HepG2 (cell line): Measurements from ENCODE around the gene SPATA25. TPM values are rescaled to one million over a fixed set of nuclear protein-coding genes. Genes with fewer than 3 reads are reported as not detected.

Source experiments
- AKAP8 ChIP-seq: sonication (generic); formaldehyde crosslinking; IDR thresholded peaks from 2 replicates; pipeline ENCODE4 v1.5.1; 2020; ENCODE audit warnings: mild to moderate bottlenecking, missing genetic modification reagents
- CENPX ChIP-seq: sonication (generic); formaldehyde crosslinking; IDR thresholded peaks from 2 replicates; pipeline ENCODE4 v1.9.0; 2021; ENCODE audit warnings: mild to moderate bottlenecking, missing genetic modification reagents, moderate library complexity
- EHMT2 ChIP-seq: fragments of 200-600 bp; sonication (generic); IDR thresholded peaks from 2 replicates; pipeline ENCODE4 v1.7.0; 2017; ENCODE audit warnings: antibody characterized with exemption, low read depth, low read length, borderline replicate concordance
- HMGXB3 ChIP-seq: sonication (generic); formaldehyde crosslinking; IDR thresholded peaks from 2 replicates; pipeline ENCODE4 v1.4.0; 2020; ENCODE audit warnings: missing genetic modification reagents, borderline replicate concordance
- KAT2B ChIP-seq: fragments of 150-350 bp; IDR thresholded peaks from 2 replicates; pipeline ENCODE4 v1.6.1; 2014; ENCODE audit warnings: low read depth, low read length, borderline replicate concordance
- KDM5A ChIP-seq: fragments of 200-600 bp; sonication (generic); IDR thresholded peaks from 2 replicates; pipeline ENCODE4 v1.7.0; 2018; ENCODE audit warnings: antibody characterized with exemption, mild to moderate bottlenecking, low read length, borderline replicate concordance
- POLR2G ChIP-seq: fragments of 200-400 bp; formaldehyde crosslinking; IDR thresholded peaks from 2 replicates; pipeline ENCODE4 v1.6.1; 2018; ENCODE audit warnings: mild to moderate bottlenecking, low read depth, low read length, moderate library complexity
- SRF ChIP-seq: IDR thresholded peaks from 2 replicates; pipeline ENCODE4 v1.6.1; 2011; ENCODE audit warnings: mild to moderate bottlenecking, low read depth, low read length, moderate library complexity
- YEATS2 ChIP-seq: sonication (generic); formaldehyde crosslinking; IDR thresholded peaks from 2 replicates; pipeline ENCODE4 v1.4.0; 2020; ENCODE audit warnings: missing genetic modification reagents, borderline replicate concordance
- ZMYM3 ChIP-seq: sonication (generic); formaldehyde crosslinking; IDR thresholded peaks from 2 replicates; pipeline ENCODE4 v1.5.1; 2020; ENCODE audit warnings: mild to moderate bottlenecking, missing genetic modification reagents
- ZNF335 ChIP-seq: sonication (generic); formaldehyde crosslinking; IDR thresholded peaks from 2 replicates; pipeline ENCODE4 v1.4.0; 2020; ENCODE audit warnings: missing genetic modification reagents
- ZNF530 ChIP-seq: sonication (generic); formaldehyde crosslinking; IDR thresholded peaks from 2 replicates; pipeline ENCODE4 v1.5.0; 2020; ENCODE audit warnings: low read depth, mild to moderate bottlenecking, missing genetic modification reagents
- ZNF639 ChIP-seq: conservative IDR thresholded peaks from 2 replicates; pipeline ENCODE4 v1.6.1; 2018; ENCODE audit warnings: missing genetic modification reagents
- ZNF713 ChIP-seq: sonication (generic); formaldehyde crosslinking; IDR thresholded peaks from 2 replicates; pipeline ENCODE4 v1.4.0; 2020; ENCODE audit warnings: mild to moderate bottlenecking, missing genetic modification reagents
- polyA plus RNA-seq, 8 experiments: library from polyadenylated mRNA; depleted of rRNA in 3 of 8; stranded (reverse) in 7 of 8; unstranded in 1 of 8; fragments of >200 nt; fragmentation: Illumina TruSeq in 4 of 8; extraction: Trizol in 4 of 8; gene quantifications; 2 replicates each; pipeline versions ENCODE4 v1.2.1 to v1.2.3, GENCODE V29; 2011 to 2016; ENCODE audit warnings: low read depth in 4 of 8, missing spikeins in 1 of 8, mixed read lengths in 1 of 8; ENCODE audit not compliant: insufficient read depth in 1 of 8
- total RNA-seq, 5 experiments: library from RNA; depleted of rRNA; stranded (reverse); fragments of >200 nt; fragmentation: Illumina TruSeq; extraction: Trizol; gene quantifications; 2 replicates each; pipeline ENCODE4 v1.2.3, GENCODE V29; 2016; ENCODE audit warnings: low read depth in 1 of 5
- TF ChIP-seq, protein P1 (sequence below): sonication (generic); formaldehyde crosslinking; IDR thresholded peaks from 2 replicates; pipeline ENCODE4 v1.8.0; 2022; ENCODE audit warnings: mild to moderate bottlenecking, missing genetic modification reagents, moderate library complexity
- TF ChIP-seq, protein P2 (sequence below): sonication (generic); formaldehyde crosslinking; IDR thresholded peaks from 2 replicates; pipeline ENCODE4 v1.4.0; 2020; ENCODE audit warnings: missing genetic modification reagents, borderline replicate concordance
- TF ChIP-seq, protein P3 (sequence below): sonication (generic); formaldehyde crosslinking; IDR thresholded peaks from 2 replicates; pipeline ENCODE4 v1.4.0; 2020; ENCODE audit warnings: mild to moderate bottlenecking, low read depth, missing genetic modification reagents

SPATA25 gene
- total and polyA plus RNA-seq, 2 of the 13 experiments (the other 11 are each of a cell fraction or from before 2014, with no cell fraction given), result 4.8 to 7.6 TPM

GRCh38 chr20:45890985-45891983 lies 3.9 kb upstream of the SPATA25 start, which contains the start of the genes CTSA and NEURL2 (continued):
- peak; percentile 100 for TF ChIP-seq YEATS2
- TF ChIP-seq, protein P1, sequence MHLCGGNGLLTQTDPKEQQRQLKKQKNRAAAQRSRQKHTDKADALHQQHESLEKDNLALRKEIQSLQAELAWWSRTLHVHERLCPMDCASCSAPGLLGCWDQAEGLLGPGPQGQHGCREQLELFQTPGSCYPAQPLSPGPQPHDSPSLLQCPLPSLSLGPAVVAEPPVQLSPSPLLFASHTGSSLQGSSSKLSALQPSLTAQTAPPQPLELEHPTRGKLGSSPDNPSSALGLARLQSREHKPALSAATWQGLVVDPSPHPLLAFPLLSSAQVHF (CRISPR knock-in tag), result peak; percentile 98
- peak; percentile 93; the same call in 1 of the 2 replicates for TF ChIP-seq ZNF530
- TF ChIP-seq CENPX (CRISPR knock-in tag), result no peak
- peak; percentile 97 for TF ChIP-seq ZNF335 (CRISPR knock-in tag)
- peak; percentile 97 for TF ChIP-seq HMGXB3 (CRISPR knock-in tag)
- no peak for TF ChIP-seq KAT2B
- TF ChIP-seq POLR2G, result peak; percentile 99
- peak; percentile 98 for TF ChIP-seq ZNF639 (CRISPR knock-in tag)
- TF ChIP-seq, protein P2, sequence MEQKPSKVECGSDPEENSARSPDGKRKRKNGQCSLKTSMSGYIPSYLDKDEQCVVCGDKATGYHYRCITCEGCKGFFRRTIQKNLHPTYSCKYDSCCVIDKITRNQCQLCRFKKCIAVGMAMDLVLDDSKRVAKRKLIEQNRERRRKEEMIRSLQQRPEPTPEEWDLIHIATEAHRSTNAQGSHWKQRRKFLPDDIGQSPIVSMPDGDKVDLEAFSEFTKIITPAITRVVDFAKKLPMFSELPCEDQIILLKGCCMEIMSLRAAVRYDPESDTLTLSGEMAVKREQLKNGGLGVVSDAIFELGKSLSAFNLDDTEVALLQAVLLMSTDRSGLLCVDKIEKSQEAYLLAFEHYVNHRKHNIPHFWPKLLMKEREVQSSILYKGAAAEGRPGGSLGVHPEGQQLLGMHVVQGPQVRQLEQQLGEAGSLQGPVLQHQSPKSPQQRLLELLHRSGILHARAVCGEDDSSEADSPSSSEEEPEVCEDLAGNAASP (CRISPR knock-in tag), result peak; percentile 98
- peak; percentile 98 for TF ChIP-seq AKAP8 (CRISPR knock-in tag)
- peak; percentile 100 for TF ChIP-seq KDM5A
- no peak; the same call in 1 of the 2 replicates for TF ChIP-seq ZNF713 (CRISPR knock-in tag)
- TF ChIP-seq, protein P3, sequence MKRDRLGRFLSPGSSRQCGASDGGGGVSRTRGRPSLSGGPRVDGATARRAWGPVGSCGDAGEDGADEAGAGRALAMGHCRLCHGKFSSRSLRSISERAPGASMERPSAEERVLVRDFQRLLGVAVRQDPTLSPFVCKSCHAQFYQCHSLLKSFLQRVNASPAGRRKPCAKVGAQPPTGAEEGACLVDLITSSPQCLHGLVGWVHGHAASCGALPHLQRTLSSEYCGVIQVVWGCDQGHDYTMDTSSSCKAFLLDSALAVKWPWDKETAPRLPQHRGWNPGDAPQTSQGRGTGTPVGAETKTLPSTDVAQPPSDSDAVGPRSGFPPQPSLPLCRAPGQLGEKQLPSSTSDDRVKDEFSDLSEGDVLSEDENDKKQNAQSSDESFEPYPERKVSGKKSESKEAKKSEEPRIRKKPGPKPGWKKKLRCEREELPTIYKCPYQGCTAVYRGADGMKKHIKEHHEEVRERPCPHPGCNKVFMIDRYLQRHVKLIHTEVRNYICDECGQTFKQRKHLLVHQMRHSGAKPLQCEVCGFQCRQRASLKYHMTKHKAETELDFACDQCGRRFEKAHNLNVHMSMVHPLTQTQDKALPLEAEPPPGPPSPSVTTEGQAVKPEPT (CRISPR knock-in tag), result peak; percentile 98
- peak; percentile 98 for TF ChIP-seq ZMYM3 (CRISPR knock-in tag)
- peak; percentile 54 for TF ChIP-seq SRF
- TF ChIP-seq EHMT2, result peak; percentile 42; the same call in 1 of the 2 replicates
